Gastroesophageal sphincter (tissue), 4 donors: ENCODE results near the gene NR4A1. TPM values are rescaled to one million over a fixed set of nuclear protein-coding genes. Genes with fewer than 3 reads are reported as not detected.

Experiments
- ATAC-seq: fragments of 150-250 bp; one replicate; pipeline ENCODE4 v1.9.1; 2016; ENCODE audit warnings: mild to moderate bottlenecking, moderate library complexity
- H3K27ac ChIP-seq, 4 donors: fragments of 200-600 bp; sonication (generic) in 3 of 4; 1 replicate in 3 of 4; 2 replicates in 1 of 4; pipeline ENCODE4 v1.5.1; 2016 to 2019
- H3K27me3 ChIP-seq: fragments of 200-600 bp; sonication (generic); one replicate; pipeline ENCODE4 v1.5.1; 2019
- H3K36me3 ChIP-seq, 2 donors: fragments of 200-600 bp; sonication (generic); one replicate each; pipeline ENCODE4 v1.5.1; 2019; ENCODE audit warnings: control low read depth in 1 of 2
- H3K4me1 ChIP-seq, 3 donors: fragments of 200-600 bp; sonication (generic); 1 replicate in 2 of 3; 2 replicates in 1 of 3; pipeline ENCODE4 v1.5.1; 2016 to 2019; ENCODE audit warnings: control low read depth in 2 of 3
- H3K4me3 ChIP-seq, 2 donors: fragments of 200-600 bp; sonication (generic); one replicate each; pipeline ENCODE4 v1.5.1; 2019; ENCODE audit warnings: mild to moderate bottlenecking in 1 of 2, moderate library complexity in 1 of 2
- H3K9me3 ChIP-seq, 3 donors: fragments of 200-600 bp; sonication (generic); one replicate each; pipeline ENCODE4 v1.5.1; 2017 to 2019; ENCODE audit warnings: control low read depth in 2 of 3
- CTCF ChIP-seq, 4 experiments: fragments of 200-600 bp in 2 of 4; fragments of 450-650 bp in 2 of 4; sonication (generic) in 1 of 4; IDR thresholded peaks; one replicate each; pipeline ENCODE4 v1.5.1; 2017 to 2019; ENCODE audit warnings: antibody characterized with exemption in 4 of 4, mild to moderate bottlenecking in 2 of 4, moderate library complexity in 2 of 4
- EP300 ChIP-seq: sonication (generic); formaldehyde crosslinking; IDR thresholded peaks from one replicate; pipeline ENCODE4 v1.6.1; 2017; ENCODE audit warnings: antibody characterized with exemption, mild to moderate bottlenecking
- POLR2A ChIP-seq, 2 donors: fragments of 450-650 bp; IDR thresholded peaks; one replicate each; pipeline ENCODE4 v1.6.1; 2017; ENCODE audit warnings: antibody characterized with exemption in 2 of 2, mild to moderate bottlenecking in 2 of 2, moderate library complexity in 1 of 2
- POLR2AphosphoS5 ChIP-seq: sonication (generic); formaldehyde crosslinking; IDR thresholded peaks from one replicate; pipeline ENCODE4 v1.6.1; 2017; ENCODE audit warnings: antibody characterized with exemption
- WGBS, 2 donors: methylation state at CpG; one replicate each; pipeline ENCODE4 v1.1.5; 2018; ENCODE audit warnings: low coverage in 1 of 2; 5-methylcytosine and 5-hydroxymethylcytosine counted together
- total RNA-seq, 4 donors: library from RNA; depleted of rRNA; stranded (reverse); fragments of >200 nt; gene quantifications; one replicate each; pipeline ENCODE4 v1.1.0, GENCODE V29; 2016

NR4A1 gene
- total RNA-seq, 4 donors from 2014 or later: 29.9 to 67.2 (median 35.2) TPM

DNA sequence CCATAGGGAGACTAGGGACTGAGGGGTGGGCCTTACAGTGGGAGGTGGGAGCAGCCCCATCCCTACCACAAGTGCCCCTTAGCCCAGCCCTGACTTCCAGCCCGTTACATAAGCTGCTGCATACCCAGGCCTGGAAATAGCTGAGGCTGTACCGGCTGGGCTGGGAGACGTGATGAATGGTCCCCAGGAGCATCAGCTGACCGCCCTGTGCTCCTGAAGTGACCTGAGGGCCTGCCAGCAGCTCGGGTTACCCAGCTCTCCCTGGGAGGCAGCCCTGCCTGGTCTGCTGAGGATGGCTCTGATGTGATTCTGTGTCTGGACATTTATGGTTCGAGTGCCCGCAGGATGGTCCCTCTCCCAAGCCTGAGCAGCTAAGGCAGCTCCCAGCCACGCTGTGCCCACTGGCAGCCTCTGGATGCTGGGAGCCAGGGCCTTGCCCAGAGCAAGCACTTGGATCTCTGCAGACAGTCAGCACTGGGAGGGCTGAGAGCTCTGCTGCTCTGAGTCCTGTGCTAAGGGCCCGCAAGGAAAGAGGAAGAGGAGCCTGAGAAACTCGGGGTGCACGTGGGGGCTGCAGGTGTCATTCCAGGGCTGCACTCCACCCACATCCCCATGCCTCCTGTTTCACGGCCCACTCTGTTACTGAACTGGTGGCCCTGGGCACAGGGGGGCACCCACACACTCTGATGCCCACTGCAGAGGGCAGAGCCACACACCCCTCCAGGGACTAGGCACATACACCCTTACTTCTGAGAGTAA, 24.0 kb upstream of the NR4A1 start:
- H3K27ac ChIP-seq: peak overlapping the region; percentile 83 to 93 (median 92)
- 45% methylated on average over 2 of the region's 12 CpGs; no CpG with 5 or more reads in 1 of the 2 donors for WGBS, 2 donors
- TF ChIP-seq EP300 (no peak), POLR2A (IDR thresholded peaks at IDR 0.05) (no peak), CTCF (IDR thresholded peaks at IDR 0.05) (no peak), POLR2AphosphoS5 (no peak)
- H3K4me1 ChIP-seq: peaks cover 0 to 74% (median 44%) of the 10 kb centered on the region in 3 donors
- no peak overlapping the region for H3K4me3 ChIP-seq
- no peaks in the 10 kb centered on the region for H3K27me3 ChIP-seq
- no peak for ATAC-seq
- H3K9me3 ChIP-seq: no peaks in the 10 kb centered on the region
- no peaks in the 10 kb centered on the region for H3K36me3 ChIP-seq

GRCh38 chr12:52029685-52030084, 21.6 kb upstream of the NR4A1 start:
- WGBS, 2 donors: 48% methylated on average over 3 of the region's 4 CpGs; no CpG with 5 or more reads in 1 of the 2 donors
- TF ChIP-seq POLR2A (IDR thresholded peaks at IDR 0.05) (no peak), CTCF (IDR thresholded peaks at IDR 0.05) (no peak), EP300 (no peak), POLR2AphosphoS5 (no peak)
- Histone ChIP-seq H3K4me1 (peaks cover 0 to 73% (median 39%) of the 10 kb centered on the region in 3 donors), H3K9me3 (no peaks in the 10 kb centered on the region), H3K27ac (peak overlapping the region in 3 of 4 donors; percentile 78 to 98 (median 91)), H3K36me3 (no peaks in the 10 kb centered on the region), H3K4me3 (no peak overlapping the region), H3K27me3 (no peaks in the 10 kb centered on the region)
- ATAC-seq: no peak

- peak overlapping the region; percentile 25 to 45 for H3K4me3 ChIP-seq
- TF ChIP-seq POLR2A (IDR thresholded peaks at IDR 0.05): no peak
- peak; percentile 4 for TF ChIP-seq POLR2AphosphoS5
- no peak for TF ChIP-seq EP300
- no peak for TF ChIP-seq CTCF (IDR thresholded peaks at IDR 0.05)
- H3K27me3 ChIP-seq: no peaks in the 10 kb centered on the region
- H3K9me3 ChIP-seq: no peaks in the 10 kb centered on the region
- WGBS, 2 donors: 0% methylated on average over 3 to 5 of the region's 5 CpGs
- peaks cover 0 to 64% (median 22%) of the 10 kb centered on the region in 3 donors for H3K4me1 ChIP-seq
- peak; percentile 46 for ATAC-seq
- H3K27ac ChIP-seq: peak overlapping the region; percentile 91 to 98 (median 94)
- H3K36me3 ChIP-seq: no peaks in the 10 kb centered on the region
These were observed 18.8 kb upstream of the NR4A1 start for GRCh38 chr12:52032446-52032803.

DNA sequence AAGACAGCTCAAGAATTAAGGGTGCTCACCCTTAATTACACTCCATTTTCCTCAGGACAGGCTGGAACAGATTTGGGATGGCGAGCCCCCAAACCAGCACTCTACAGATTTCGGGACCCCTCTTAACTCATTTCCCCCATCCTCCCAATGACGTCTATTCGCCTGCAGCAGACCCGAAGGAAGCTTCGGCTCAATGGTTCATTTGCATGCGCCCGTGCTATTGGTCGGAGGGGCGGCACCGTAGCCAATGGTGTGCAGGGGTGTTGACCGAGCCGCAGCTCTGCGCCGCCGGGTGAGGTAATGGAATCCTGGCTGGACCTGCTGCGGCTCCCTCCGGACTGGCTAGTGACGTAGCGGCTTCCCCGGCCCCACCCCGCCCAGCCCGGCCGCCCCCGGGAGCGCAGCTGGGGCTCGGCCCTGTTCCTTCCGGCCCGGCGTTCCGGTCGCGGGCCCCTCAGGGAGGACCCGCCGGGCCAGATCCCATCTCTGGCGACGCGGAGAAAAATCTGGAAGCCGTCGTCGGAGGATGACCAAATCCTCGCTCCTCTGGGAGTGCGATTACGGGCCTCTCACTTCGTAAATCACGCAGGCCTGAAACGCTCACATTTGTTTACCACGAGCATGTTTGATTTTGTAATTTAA, 18.3 kb upstream of the NR4A1 start:
- no peaks in the 10 kb centered on the region for H3K36me3 ChIP-seq
- 0 to 2% methylated on average over 8 to 11 of the region's 48 CpGs for WGBS, 2 donors
- ATAC-seq: peak; percentile 93
- H3K4me1 ChIP-seq: peaks cover 0 to 65% (median 24%) of the 10 kb centered on the region in 3 donors
- peak overlapping the region; percentile 91 to 98 (median 94) for H3K27ac ChIP-seq
- TF ChIP-seq CTCF (IDR thresholded peaks at IDR 0.05): peak in 1 of 4 experiments; percentile 8
- peak; percentile 88 for TF ChIP-seq EP300
- peak; percentile 68 to 87 for TF ChIP-seq POLR2A (IDR thresholded peaks at IDR 0.05)
- TF ChIP-seq POLR2AphosphoS5: peak; percentile 71
- H3K4me3 ChIP-seq: peak overlapping the region; percentile 25 to 45
- no peaks in the 10 kb centered on the region for H3K27me3 ChIP-seq
- no peaks in the 10 kb centered on the region for H3K9me3 ChIP-seq
